Right forelimb (tissue), 1 donor: ENCODE data around the gene IFT88.

Experiments
- DNase-seq: peaks from one replicate; pipeline ENCODE4 v3.0.0-alpha.2; 2018

IFT88 gene

GRCh38 chr13:20567881-20568528 lies 1.0 kb downstream of the IFT88 start:
- no peak for DNase-seq

GRCh38 chr13:20570517-20570916 lies 3.6 kb downstream of the IFT88 start:
- DNase-seq: no peak

GRCh38 chr13:20571676-20572075 lies 4.7 kb downstream of the IFT88 start:
- no peak for DNase-seq

GRCh38 chr13:20573186-20573585 lies 6.2 kb downstream of the IFT88 start:
- DNase-seq: no peak

GRCh38 chr13:20573636-20574035 lies 6.7 kb downstream of the IFT88 start:
- no peak for DNase-seq

GRCh38 chr13:20579191-20579590 lies 12.2 kb downstream of the IFT88 start:
- DNase-seq: no peak

GRCh38 chr13:20580257-20580656 lies 13.3 kb downstream of the IFT88 start:
- DNase-seq: no peak

GRCh38 chr13:20582026-20582425 lies 15.1 kb downstream of the IFT88 start:
- DNase-seq: no peak

- no peak for DNase-seq
Observed at GRCh38 chr13:20583803-20584293, 16.9 kb downstream of the IFT88 start.

GRCh38 chr13:20585371-20585770 lies 18.4 kb downstream of the IFT88 start:
- no peak for DNase-seq

GRCh38 chr13:20588529-20589110 lies 21.7 kb downstream of the IFT88 start:
- no peak for DNase-seq

GRCh38 chr13:20590561-20590960 lies 23.6 kb downstream of the IFT88 start:
- DNase-seq: no peak

GRCh38 chr13:20592606-20593005 lies 25.6 kb downstream of the IFT88 start:
- DNase-seq: no peak

- no peak for DNase-seq
Observed at GRCh38 chr13:20594280-20594679, 27.3 kb downstream of the IFT88 start.

- no peak for DNase-seq
Observed at GRCh38 chr13:20607015-20607414, 40.1 kb downstream of the IFT88 start.

GRCh38 chr13:20608438-20609020 lies 41.6 kb downstream of the IFT88 start:
- DNase-seq: no peak

- DNase-seq: no peak
Observed at GRCh38 chr13:20609145-20609544, 42.2 kb downstream of the IFT88 start.

- DNase-seq: no peak
Observed at GRCh38 chr13:20610006-20610405, 43.0 kb downstream of the IFT88 start.

- DNase-seq: no peak
Observed at GRCh38 chr13:20616059-20616797, 49.3 kb downstream of the IFT88 start.

- DNase-seq: no peak
Observed at GRCh38 chr13:20623000-20623399, 56.0 kb downstream of the IFT88 start.

- DNase-seq: no peak
Observed at GRCh38 chr13:20624213-20624612, 57.3 kb downstream of the IFT88 start.

GRCh38 chr13:20633802-20634201 lies 66.8 kb downstream of the IFT88 start:
- DNase-seq: no peak

- no peak for DNase-seq
Observed at GRCh38 chr13:20636079-20636478, 69.1 kb downstream of the IFT88 start.

- DNase-seq: no peak
Observed at GRCh38 chr13:20637811-20638210, 70.9 kb downstream of the IFT88 start.
